Measurements from ENCODE around the gene PLCH1. TPM values are rescaled to one million over a fixed set of nuclear protein-coding genes. Genes with fewer than 3 reads are reported as not detected.

PLCH1 gene
- total RNA-seq, 1 donor from 2014 or later = 3.1 TPM

DNA sequence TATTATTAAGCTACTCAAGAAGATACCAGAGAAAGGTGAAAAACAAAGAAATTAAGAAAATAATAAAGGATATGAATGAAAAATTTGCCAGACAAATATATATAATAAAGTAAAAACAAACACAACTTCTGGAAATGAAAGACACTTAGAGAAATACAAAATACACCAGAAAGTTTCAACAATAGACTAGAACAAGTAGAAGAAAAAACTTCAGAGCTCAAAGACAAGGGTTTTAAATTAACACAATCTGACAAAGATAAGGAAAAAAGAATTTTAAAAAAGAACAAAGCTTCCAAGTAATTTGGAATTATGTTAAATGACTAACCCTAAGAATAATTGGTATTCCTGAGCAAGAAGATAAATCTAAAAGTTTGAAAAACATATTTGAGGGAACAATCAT, 135.3 kb downstream of the PLCH1 start:
- TF ChIP-seq, protein P1, sequence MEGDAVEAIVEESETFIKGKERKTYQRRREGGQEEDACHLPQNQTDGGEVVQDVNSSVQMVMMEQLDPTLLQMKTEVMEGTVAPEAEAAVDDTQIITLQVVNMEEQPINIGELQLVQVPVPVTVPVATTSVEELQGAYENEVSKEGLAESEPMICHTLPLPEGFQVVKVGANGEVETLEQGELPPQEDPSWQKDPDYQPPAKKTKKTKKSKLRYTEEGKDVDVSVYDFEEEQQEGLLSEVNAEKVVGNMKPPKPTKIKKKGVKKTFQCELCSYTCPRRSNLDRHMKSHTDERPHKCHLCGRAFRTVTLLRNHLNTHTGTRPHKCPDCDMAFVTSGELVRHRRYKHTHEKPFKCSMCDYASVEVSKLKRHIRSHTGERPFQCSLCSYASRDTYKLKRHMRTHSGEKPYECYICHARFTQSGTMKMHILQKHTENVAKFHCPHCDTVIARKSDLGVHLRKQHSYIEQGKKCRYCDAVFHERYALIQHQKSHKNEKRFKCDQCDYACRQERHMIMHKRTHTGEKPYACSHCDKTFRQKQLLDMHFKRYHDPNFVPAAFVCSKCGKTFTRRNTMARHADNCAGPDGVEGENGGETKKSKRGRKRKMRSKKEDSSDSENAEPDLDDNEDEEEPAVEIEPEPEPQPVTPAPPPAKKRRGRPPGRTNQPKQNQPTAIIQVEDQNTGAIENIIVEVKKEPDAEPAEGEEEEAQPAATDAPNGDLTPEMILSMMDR (conservative IDR thresholded peaks at IDR 0.05; ENCODE audit: low read depth, low read length) = no peak

DNA sequence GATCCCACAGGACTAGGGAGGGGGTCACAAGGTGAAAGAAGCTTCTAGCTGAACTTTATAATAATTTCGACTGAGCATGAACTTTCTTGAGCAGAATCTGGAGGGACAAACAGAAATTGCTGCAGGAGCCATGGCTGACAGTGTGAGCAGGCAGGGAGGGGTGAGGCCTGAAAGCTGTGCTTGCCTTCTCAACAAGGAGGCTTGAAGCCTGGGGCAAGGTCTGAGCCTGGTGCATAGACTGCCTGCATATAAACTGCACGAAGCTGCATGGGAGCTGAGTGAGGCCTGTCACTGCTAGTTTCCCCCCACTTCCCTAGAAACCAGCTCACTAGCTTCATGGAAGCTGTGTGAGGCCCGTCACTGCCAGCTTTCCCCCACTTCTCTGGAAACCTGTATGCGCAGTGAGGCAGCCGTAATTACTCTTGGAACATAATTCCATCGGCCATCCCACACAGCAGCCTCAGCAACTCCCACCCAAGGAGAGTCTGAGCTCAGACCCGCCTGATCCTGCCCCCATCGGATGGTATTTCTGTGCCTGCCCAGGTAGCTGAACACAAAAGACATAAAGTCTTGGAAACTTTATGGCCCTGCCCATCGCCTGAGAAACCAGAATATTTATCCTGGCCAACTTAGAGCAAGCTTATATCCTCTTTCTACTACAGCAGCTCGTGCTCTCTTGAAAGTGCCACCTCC, 136.5 kb downstream of the PLCH1 start:
- no peak for DNase-seq (ENCODE audit: low read depth)
- H3K4me3 ChIP-seq (ENCODE audit: low read depth, low read length) = no peak overlapping the region
- TF ChIP-seq, protein P1 (conservative IDR thresholded peaks at IDR 0.05; ENCODE audit: low read depth, low read length) = no peak

More for the DNA sequence above, 135.3 kb downstream of the PLCH1 start:
- no peak for DNase-seq (ENCODE audit: low read depth)
- H3K4me3 ChIP-seq (ENCODE audit: low read depth, low read length) = no peak overlapping the region

DNA sequence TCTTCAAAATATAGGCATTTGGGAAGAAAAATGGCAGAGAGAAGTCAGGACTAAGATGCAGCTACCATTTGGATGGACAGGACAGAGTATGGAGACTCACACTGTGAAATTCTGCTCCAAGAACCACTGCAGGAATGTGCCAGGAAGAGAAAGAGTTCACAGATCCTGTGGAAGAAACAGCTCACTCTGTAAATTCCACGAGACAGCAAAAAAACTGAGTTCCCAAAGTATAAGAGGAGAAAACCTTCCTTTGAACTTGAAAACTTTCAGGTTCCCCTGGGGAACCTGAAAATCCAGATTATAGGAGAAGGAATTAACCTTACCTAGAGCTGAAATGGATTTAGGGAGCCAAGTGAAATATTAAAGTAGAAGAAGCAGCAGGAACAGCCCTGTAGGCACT, 137.1 kb downstream of the PLCH1 start:
- TF ChIP-seq, protein P1 (conservative IDR thresholded peaks at IDR 0.05; ENCODE audit: low read depth, low read length) = no peak
- no peak for DNase-seq (ENCODE audit: low read depth)
- no peak overlapping the region for H3K4me3 ChIP-seq (ENCODE audit: low read depth, low read length)

DNA sequence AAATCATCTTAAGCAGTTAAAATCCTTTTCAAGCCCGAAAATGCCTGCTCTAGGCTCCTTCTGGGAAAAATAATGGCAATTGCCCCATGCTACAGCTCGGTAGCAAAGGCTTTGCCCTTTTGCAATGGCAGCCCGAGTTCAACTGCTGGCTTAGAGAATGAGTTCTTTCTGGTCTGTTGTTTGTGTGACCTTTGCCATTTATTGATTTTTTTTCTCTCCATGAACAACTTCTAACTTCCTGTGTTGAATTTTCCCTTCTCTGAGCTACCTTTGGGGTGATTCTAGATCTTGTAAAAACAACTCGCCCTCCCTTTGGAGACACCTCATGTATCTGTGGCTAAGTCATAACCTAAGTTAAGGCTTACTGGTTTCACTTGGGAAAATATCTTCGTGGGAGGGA, 139.3 kb downstream of the PLCH1 start:
- TF ChIP-seq, protein P1 (conservative IDR thresholded peaks at IDR 0.05; ENCODE audit: low read depth, low read length) = no peak
- H3K4me3 ChIP-seq (ENCODE audit: low read depth, low read length) = no peak overlapping the region
- peak; percentile 9 for DNase-seq (ENCODE audit: low read depth)

DNA sequence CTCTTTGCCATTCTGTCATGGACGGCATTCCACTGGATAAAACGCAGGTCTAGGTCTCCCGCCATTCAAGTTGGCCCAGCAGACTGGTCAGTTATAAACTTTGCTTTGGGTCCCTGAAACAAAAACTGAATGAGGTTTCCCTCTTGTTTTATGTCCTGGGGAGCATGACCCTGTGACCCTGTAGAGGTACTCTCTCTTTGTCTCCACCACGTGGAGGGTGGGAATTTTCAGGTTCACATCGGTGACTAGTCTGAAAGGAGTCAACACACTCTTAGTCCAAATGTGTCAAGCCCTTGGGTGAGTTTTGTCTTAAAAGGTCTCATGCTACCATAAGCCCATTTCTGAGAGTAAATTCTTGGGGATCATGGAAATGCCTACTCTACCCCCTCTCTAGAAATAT, 139.9 kb downstream of the PLCH1 start:
- TF ChIP-seq, protein P1 (conservative IDR thresholded peaks at IDR 0.05; ENCODE audit: low read depth, low read length) = no peak
- no peak for DNase-seq (ENCODE audit: low read depth)
- H3K4me3 ChIP-seq (ENCODE audit: low read depth, low read length) = no peak overlapping the region

DNA sequence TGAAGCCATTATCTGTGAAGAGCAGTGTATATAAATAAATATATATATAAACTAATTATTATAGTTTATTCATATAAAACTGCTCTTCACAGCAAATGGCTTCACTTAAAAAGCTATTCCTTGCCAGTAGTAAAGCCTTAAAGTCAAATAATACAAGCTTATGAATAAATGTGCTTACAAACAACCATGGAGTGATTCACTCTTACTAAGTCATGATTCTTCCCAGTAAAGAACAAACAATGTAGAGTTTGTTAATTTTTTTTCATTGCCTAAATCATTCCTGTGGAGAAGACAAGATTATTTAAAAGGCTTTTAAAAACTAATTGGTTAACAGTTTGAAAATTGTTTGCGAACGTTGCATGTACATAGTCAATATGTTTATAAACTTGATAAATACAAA, 140.7 kb downstream of the PLCH1 start:
- no peak overlapping the region for H3K4me3 ChIP-seq (ENCODE audit: low read depth, low read length)
- no peak for DNase-seq (ENCODE audit: low read depth)
- TF ChIP-seq, protein P1 (conservative IDR thresholded peaks at IDR 0.05; ENCODE audit: low read depth, low read length) = no peak

DNA sequence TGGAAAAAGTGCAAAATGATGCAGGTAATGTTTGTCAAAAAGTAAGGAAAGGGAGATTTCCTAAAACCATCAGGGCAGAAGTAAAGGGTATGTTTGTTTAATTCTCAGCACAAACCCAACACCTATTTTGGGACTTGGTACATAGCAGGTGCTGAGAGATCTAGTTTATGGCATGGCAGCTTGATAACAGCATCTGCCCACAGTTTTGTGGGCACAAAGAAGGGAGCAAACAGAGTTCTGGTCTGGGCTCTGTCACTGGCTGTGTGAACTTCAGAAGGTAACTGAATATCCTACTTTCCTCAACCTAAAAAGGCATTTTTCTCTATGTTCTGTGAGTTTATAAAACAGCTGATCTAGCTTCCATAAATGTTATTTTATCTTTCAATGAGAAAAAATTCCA, 141.6 kb downstream of the PLCH1 start:
- no peak overlapping the region for H3K4me3 ChIP-seq (ENCODE audit: low read depth, low read length)
- no peak for DNase-seq (ENCODE audit: low read depth)
- TF ChIP-seq, protein P1 (conservative IDR thresholded peaks at IDR 0.05; ENCODE audit: low read depth, low read length) = no peak
